Kidney (tissue), 14 donors: ENCODE measurements around the gene ANKFY1. TPM values are rescaled to one million over a fixed set of nuclear protein-coding genes. Genes with fewer than 3 reads are reported as not detected.
A peak's percentile ranks its signal among the peaks of the same experiment; 100 is the strongest.

Experiments used
- DNase-seq, 5 donors: peaks; one replicate each; pipeline ENCODE4 v3.0.0-alpha.2; 2013 to 2020
- FAIRE-seq: peaks from 2 replicates; lab custom pipeline; 2012; peaks lifted over from hg19 to GRCh38; lab: Jason Lieb, UNC
- H3K27ac ChIP-seq, 2 donors: one replicate each; pipeline ENCODE4 v1.7.0; 2013; ENCODE audit warnings: low read depth in 2 of 2, low read length in 2 of 2, inconsistent platforms in 1 of 2
- H3K27me3 ChIP-seq: one replicate; pipeline ENCODE4 v1.7.1; 2013; ENCODE audit warnings: low read length, inconsistent platforms; ENCODE audit not compliant: control insufficient read depth, insufficient read depth
- H3K36me3 ChIP-seq, 3 donors: one replicate each; pipeline versions ENCODE4 v1.7.0 to v1.7.1; 2013; ENCODE audit warnings: low read length in 3 of 3, control low read depth in 1 of 3, inconsistent platforms in 1 of 3; ENCODE audit not compliant: insufficient read depth in 3 of 3, control insufficient read depth in 2 of 3
- H3K4me1 ChIP-seq, 3 donors: one replicate each; pipeline versions ENCODE4 v1.7.0 to v1.7.1; 2013; ENCODE audit warnings: low read length in 3 of 3, inconsistent platforms in 1 of 3, low read depth in 1 of 3; ENCODE audit not compliant: control insufficient read depth in 2 of 3, insufficient read depth in 2 of 3
- H3K4me3 ChIP-seq, 3 donors: one replicate each; pipeline versions ENCODE4 v1.7.0 to v1.8.1; 2013; ENCODE audit warnings: low read length in 3 of 3, control low read depth in 1 of 3, inconsistent platforms in 1 of 3
- H3K9ac ChIP-seq, 3 donors: one replicate each; pipeline versions ENCODE4 v1.7.0 to v1.7.1; 2013; ENCODE audit warnings: low read length in 3 of 3, control low read depth in 1 of 3, inconsistent platforms in 1 of 3
- H3K9me3 ChIP-seq, 3 donors: one replicate each; pipeline versions ENCODE4 v1.7.0 to v1.7.1; 2013; ENCODE audit warnings: low read length in 3 of 3, control low read depth in 1 of 3, inconsistent platforms in 1 of 3; ENCODE audit not compliant: control insufficient read depth in 2 of 3, insufficient read depth in 1 of 3
- intact Hi-C: fragments of 100-400 bp; cut with DNase I; formaldehyde crosslinking; loops from one replicate; pipeline ENCODE4 v1.11.1; 2022
- polyA plus RNA-seq: library from polyadenylated mRNA; stranded (reverse); fragments of 350-450 nt; fragmentation: Illumina TruSeq; extraction: RNeasy Lipid Tissue Mini Kit (QIAGEN cat#74804); gene quantifications from one replicate; pipeline ENCODE4 v1.2.3, GENCODE V29; 2014; ENCODE audit warnings: low read depth, low replicate concordance; ENCODE audit not compliant: insufficient read depth
- total RNA-seq: library from RNA; stranded (reverse); fragmentation: NEBNext Ultra II Directional; extraction: Animal tissue kit (Norgen Biotek cat#: 25700); gene quantifications from one replicate; pipeline ENCODE4 v1.2.1, GENCODE V29; 2021
- TF ChIP-seq, protein P1 (sequence below): IDR thresholded peaks from 3 replicates; pipeline ENCODE4 v1.5.1; 2012; ENCODE audit warnings: mild to moderate bottlenecking, moderate library complexity, borderline replicate concordance; ENCODE audit not compliant: insufficient read depth; ENCODE audit errors: extremely low read depth
- donor health status: control.
- donor health status: control.
- donor health status: control.
- donor health status: control.
- donor health status: control.
- donor health status: DM: yes; HTN: yes; CAD: no.
- donor health status: Normal renal cell carcinoma (clear cell type).

The ANKFY1 gene
- total and polyA plus RNA-seq, 2 donors from 2014 or later: 10.9 to 61.7 TPM

DNA sequence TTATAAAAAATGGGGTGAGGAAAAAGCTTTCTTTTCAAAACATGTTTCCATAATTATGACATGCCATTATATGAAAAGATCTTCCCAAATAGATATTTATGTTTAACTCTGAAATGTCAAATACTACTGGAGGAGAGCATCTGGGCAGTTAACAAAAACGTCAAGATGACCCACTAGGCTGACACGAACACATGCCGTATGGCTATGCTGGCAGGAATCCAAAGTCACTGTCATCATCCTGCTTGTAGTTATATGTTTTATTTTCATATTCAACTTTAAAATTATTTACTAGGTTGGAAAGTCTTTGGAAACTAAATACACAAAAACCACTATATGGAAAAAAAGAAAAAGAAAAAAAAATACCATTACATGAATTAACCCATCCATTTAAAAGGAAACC, 27.3 kb downstream of the ANKFY1 start:
- Histone ChIP-seq H3K27ac (no peak overlapping the region), H3K9me3 (no peaks in the 10 kb centered on the region), H3K27me3 (no peaks in the 10 kb centered on the region), H3K9ac (no peak overlapping the region), H3K36me3 (peaks cover 2 to 15% (median 6%) of the 10 kb centered on the region in 3 donors), H3K4me3 (no peak overlapping the region), H3K4me1 (no peaks in the 10 kb centered on the region)
- TF ChIP-seq, protein P1, sequence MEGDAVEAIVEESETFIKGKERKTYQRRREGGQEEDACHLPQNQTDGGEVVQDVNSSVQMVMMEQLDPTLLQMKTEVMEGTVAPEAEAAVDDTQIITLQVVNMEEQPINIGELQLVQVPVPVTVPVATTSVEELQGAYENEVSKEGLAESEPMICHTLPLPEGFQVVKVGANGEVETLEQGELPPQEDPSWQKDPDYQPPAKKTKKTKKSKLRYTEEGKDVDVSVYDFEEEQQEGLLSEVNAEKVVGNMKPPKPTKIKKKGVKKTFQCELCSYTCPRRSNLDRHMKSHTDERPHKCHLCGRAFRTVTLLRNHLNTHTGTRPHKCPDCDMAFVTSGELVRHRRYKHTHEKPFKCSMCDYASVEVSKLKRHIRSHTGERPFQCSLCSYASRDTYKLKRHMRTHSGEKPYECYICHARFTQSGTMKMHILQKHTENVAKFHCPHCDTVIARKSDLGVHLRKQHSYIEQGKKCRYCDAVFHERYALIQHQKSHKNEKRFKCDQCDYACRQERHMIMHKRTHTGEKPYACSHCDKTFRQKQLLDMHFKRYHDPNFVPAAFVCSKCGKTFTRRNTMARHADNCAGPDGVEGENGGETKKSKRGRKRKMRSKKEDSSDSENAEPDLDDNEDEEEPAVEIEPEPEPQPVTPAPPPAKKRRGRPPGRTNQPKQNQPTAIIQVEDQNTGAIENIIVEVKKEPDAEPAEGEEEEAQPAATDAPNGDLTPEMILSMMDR: no peak
- intact Hi-C loops: no loop called here
- FAIRE-seq: no peak
- DNase-seq: peak in 1 of 5 donors; percentile 20

DNA sequence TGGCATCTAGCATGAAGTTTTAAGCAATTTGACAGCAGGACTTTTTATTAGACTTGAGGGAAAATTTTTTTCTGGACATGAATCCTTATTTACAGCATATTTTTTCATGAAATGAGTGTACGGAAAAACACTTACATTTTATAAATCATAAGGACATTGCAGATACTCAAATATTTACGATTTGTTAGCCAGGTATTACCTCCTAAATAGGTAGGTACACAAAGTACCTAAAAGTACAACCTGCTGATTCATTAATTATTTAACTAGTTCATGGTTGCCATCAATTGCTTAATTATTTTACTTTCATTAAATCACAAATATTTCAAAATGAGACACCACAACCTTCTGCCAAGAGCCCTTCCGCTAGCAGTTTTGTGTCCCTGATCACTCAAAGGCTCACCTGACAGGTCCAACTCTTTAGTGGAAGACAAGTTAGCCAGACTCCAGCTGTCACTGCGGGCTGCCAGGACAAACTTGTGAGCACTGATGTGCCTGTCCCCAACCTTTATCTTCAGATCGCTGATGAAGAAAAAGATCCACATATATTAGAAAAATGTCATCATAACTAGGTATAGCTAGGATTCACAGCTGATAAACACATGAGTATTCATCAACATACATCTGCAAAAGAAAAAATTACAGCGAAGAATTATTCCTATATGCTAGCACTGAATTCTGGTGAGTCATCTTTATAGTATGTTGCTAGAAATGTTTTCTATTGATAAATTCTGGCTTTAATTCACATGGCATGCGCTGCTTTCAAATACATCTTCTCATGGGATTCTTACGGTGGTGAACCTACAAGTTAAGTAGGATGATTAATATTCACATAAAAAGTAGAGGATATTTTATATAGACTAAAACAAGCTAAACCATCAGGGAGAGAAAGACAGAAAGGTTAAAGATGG, 28.2 kb downstream of the ANKFY1 start:
- DNase-seq (no peak), FAIRE-seq (no peak)
- peaks cover 0 to 3% (median 0%) of the 10 kb centered on the region in 3 donors for H3K4me1 ChIP-seq
- intact Hi-C loops: no loop called here
- TF ChIP-seq, protein P1: no peak
- H3K4me3 ChIP-seq: no peak overlapping the region
- H3K27me3 ChIP-seq: no peaks in the 10 kb centered on the region
- H3K27ac ChIP-seq: no peak overlapping the region
- H3K9me3 ChIP-seq: no peaks in the 10 kb centered on the region
- H3K9ac ChIP-seq: no peak overlapping the region
- peaks cover under 1 to 11% (median 1%) of the 10 kb centered on the region in 3 donors for H3K36me3 ChIP-seq

DNA sequence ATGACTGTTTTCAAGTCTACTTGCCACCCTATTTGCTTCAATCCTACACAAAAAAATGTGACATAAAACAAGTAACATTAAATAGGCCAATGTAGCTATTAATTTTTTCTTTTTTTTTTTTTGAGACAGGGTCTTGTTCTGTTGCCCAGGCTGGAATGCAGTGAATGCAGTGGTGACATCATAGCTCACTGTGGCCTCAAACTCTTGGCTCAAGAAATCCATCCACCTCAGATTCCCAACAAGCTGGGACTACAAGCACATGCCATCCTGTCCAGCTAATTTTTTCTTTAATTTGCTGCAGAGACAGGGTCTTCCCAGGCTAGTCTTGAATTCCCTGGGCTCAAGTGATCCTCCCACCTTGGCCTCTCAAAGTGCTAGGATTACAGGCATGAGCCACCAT, 29.4 kb downstream of the ANKFY1 start:
- Histone ChIP-seq H3K9me3 (no peaks in the 10 kb centered on the region), H3K36me3 (peaks cover 0 to 10% (median 0%) of the 10 kb centered on the region in 3 donors), H3K4me1 (peaks cover 0 to 6% (median 0%) of the 10 kb centered on the region in 3 donors), H3K27me3 (no peaks in the 10 kb centered on the region), H3K4me3 (no peak overlapping the region), H3K9ac (no peak overlapping the region), H3K27ac (no peak overlapping the region)
- TF ChIP-seq, protein P1: no peak
- FAIRE-seq: no peak
- intact Hi-C loops: no loop called here
- no peak for DNase-seq
